HG02642 (cell line): ENCODE results near the gene MCMBP.
"Not testable (repeated sequence)": the region's sequence is repeated elsewhere in the genome, so short reads cannot be mapped to it uniquely, and the experiment has no call there.

Source experiments
- ATAC-seq: cut with Tn5 transposase; IDR thresholded peaks from one replicate; pipeline ENCODE4 v1.9.1; 2021; ENCODE audit warnings: mild to moderate bottlenecking; ENCODE audit not compliant: unreplicated experiment, poor library complexity

The MCMBP gene

DNA sequence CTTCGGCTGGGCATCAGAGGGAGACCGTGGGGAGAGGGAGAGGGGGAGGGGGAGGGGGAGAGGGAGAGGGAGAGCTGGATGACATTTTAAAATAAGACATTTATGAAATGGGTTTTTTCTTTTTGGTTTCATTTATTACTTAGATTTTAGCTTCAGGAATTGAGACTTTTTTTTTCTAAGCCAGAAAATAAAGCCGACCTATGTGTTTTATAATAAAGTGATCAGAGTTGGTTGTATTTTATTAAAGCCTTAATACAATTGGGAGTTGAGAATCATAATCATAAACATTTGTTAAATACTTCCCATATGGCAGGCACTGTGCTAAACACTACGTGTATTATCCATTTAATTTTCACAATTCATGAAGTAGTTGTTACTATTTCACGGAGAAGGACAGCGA, 76.6 kb downstream of the MCMBP start:
- no peak for ATAC-seq

- not testable (repeated sequence) for ATAC-seq
Observed at GRCh38 chr10:119795101-119795500, 77.5 kb downstream of the MCMBP start.

GRCh38 chr10:119786117-119786769, 86.4 kb downstream of the MCMBP start:
- no peak for ATAC-seq

GRCh38 chr10:119784340-119785067, 88.1 kb downstream of the MCMBP start:
- ATAC-seq, result no peak

DNA sequence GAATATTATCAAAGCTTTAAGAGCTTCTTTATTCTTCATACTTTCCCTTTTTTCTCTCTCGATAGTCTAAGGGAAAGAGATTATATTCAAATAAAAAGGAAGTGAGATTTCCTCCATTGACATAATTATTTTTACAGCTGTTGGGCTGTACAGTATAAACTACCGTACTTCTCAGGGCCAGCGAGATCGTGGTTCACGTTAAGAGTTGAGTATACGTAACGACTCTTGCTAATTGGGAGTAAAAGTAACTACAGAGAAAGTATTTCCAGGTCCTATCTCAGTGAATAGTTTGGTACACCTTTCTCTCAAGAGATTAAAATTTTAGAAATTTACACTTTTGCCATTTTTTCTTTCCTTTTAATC, 89.0 kb downstream of the MCMBP start:
- no peak for ATAC-seq

- no peak for ATAC-seq
Observed at GRCh38 chr10:119782981-119783664, 89.5 kb downstream of the MCMBP start.

DNA sequence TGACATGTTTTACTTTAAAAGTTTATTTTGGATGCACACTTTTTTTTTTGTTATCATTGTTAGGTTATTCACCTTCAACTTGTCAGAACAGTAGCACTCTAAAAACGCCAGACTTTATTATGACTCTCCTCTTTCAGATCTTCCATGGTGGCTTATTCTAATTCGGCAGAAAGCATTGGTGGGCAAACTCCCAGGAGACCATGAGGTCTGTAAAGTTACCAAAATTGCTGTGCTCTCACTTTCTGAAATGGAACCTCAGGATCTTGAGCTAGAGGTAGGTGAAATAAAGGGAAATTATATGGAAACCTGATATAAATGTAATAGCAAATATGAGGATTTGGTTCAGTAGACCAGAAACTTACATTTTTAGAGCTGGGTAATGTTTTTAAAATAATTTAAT, 91.1 kb downstream of the MCMBP start:
- no peak for ATAC-seq

- ATAC-seq, result no peak
Observed at GRCh38 chr10:119780879-119781480, 91.7 kb downstream of the MCMBP start.
